ENCODE results near the gene COX8A.
A peak's percentile ranks its signal among the peaks of the same experiment; 100 is the strongest.

The COX8A gene

GRCh38 chr11:63998558-63999348 lies 24.3 kb downstream of the COX8A start:
- H3K36me3 ChIP-seq (ENCODE audit: control insufficient read depth, low read depth, low read length), result peaks cover 23% of the 10 kb centered on the region

GRCh38 chr11:63999349-64000025 lies 25.1 kb downstream of the COX8A start:
- Histone ChIP-seq H3K27me3 (ENCODE audit: control insufficient read depth, insufficient read depth, low read length) (peaks cover 31% of the 10 kb centered on the region), H3K9ac (ENCODE audit: low read length) (no peak overlapping the region), H3K4me1 (ENCODE audit: control insufficient read depth, low read depth, low read length) (peaks cover 6% of the 10 kb centered on the region), H3K27ac (ENCODE audit: low read length) (no peak overlapping the region), H3K9me3 (ENCODE audit: control insufficient read depth, low read depth, low read length) (no peaks in the 10 kb centered on the region), H3K4me3 (ENCODE audit: low read length) (peak overlapping the region; percentile 56), H3K36me3 (ENCODE audit: control insufficient read depth, low read depth, low read length) (peaks cover 20% of the 10 kb centered on the region)

More at GRCh38 chr11:63998558-63999348, 24.3 kb downstream of the COX8A start:
- Histone ChIP-seq H3K4me3 (ENCODE audit: low read length) (peak overlapping the region; percentile 56), H3K27ac (ENCODE audit: low read length) (no peak overlapping the region), H3K9ac (ENCODE audit: low read length) (no peak overlapping the region), H3K27me3 (ENCODE audit: control insufficient read depth, insufficient read depth, low read length) (peaks cover 24% of the 10 kb centered on the region), H3K4me1 (ENCODE audit: control insufficient read depth, low read depth, low read length) (peaks cover 6% of the 10 kb centered on the region), H3K9me3 (ENCODE audit: control insufficient read depth, low read depth, low read length) (no peaks in the 10 kb centered on the region)

- H3K9ac ChIP-seq (ENCODE audit: low read length), result no peak overlapping the region
- peaks cover 20% of the 10 kb centered on the region for H3K36me3 ChIP-seq (ENCODE audit: control insufficient read depth, low read depth, low read length)
- H3K27me3 ChIP-seq (ENCODE audit: control insufficient read depth, insufficient read depth, low read length), result peaks cover 36% of the 10 kb centered on the region
- H3K4me1 ChIP-seq (ENCODE audit: control insufficient read depth, low read depth, low read length), result peaks cover 6% of the 10 kb centered on the region
- H3K4me3 ChIP-seq (ENCODE audit: low read length), result peak overlapping the region; percentile 56
- no peak overlapping the region for H3K27ac ChIP-seq (ENCODE audit: low read length)
- no peaks in the 10 kb centered on the region for H3K9me3 ChIP-seq (ENCODE audit: control insufficient read depth, low read depth, low read length)
Observed at GRCh38 chr11:64000026-64000739, 25.8 kb downstream of the COX8A start.

GRCh38 chr11:64000740-64001483 lies 26.5 kb downstream of the COX8A start:
- H3K9ac ChIP-seq (ENCODE audit: low read length), result no peak overlapping the region
- no peaks in the 10 kb centered on the region for H3K9me3 ChIP-seq (ENCODE audit: control insufficient read depth, low read depth, low read length)
- H3K27ac ChIP-seq (ENCODE audit: low read length), result no peak overlapping the region
- H3K27me3 ChIP-seq (ENCODE audit: control insufficient read depth, insufficient read depth, low read length), result peaks cover 43% of the 10 kb centered on the region
- H3K4me3 ChIP-seq (ENCODE audit: low read length), result no peak overlapping the region
- H3K4me1 ChIP-seq (ENCODE audit: control insufficient read depth, low read depth, low read length), result peaks cover 6% of the 10 kb centered on the region
- peaks cover 14% of the 10 kb centered on the region for H3K36me3 ChIP-seq (ENCODE audit: control insufficient read depth, low read depth, low read length)

- Histone ChIP-seq H3K36me3 (ENCODE audit: control insufficient read depth, low read depth, low read length) (peaks cover 6% of the 10 kb centered on the region), H3K9ac (ENCODE audit: low read length) (no peak overlapping the region), H3K27me3 (ENCODE audit: control insufficient read depth, insufficient read depth, low read length) (peaks cover 51% of the 10 kb centered on the region), H3K9me3 (ENCODE audit: control insufficient read depth, low read depth, low read length) (no peaks in the 10 kb centered on the region), H3K27ac (ENCODE audit: low read length) (no peak overlapping the region), H3K4me3 (ENCODE audit: low read length) (no peak overlapping the region), H3K4me1 (ENCODE audit: control insufficient read depth, low read depth, low read length) (peaks cover 6% of the 10 kb centered on the region)
Observed at GRCh38 chr11:64001484-64002420, 27.3 kb downstream of the COX8A start.

- Histone ChIP-seq H3K9me3 (ENCODE audit: control insufficient read depth, low read depth, low read length) (no peaks in the 10 kb centered on the region), H3K4me3 (ENCODE audit: low read length) (no peak overlapping the region), H3K4me1 (ENCODE audit: control insufficient read depth, low read depth, low read length) (no peaks in the 10 kb centered on the region), H3K27me3 (ENCODE audit: control insufficient read depth, insufficient read depth, low read length) (peaks cover 74% of the 10 kb centered on the region), H3K9ac (ENCODE audit: low read length) (no peak overlapping the region), H3K36me3 (ENCODE audit: control insufficient read depth, low read depth, low read length) (no peaks in the 10 kb centered on the region), H3K27ac (ENCODE audit: low read length) (no peak overlapping the region)
Observed at GRCh38 chr11:64003807-64004589, 29.6 kb downstream of the COX8A start.

- H3K27me3 ChIP-seq (ENCODE audit: control insufficient read depth, insufficient read depth, low read length), result peaks cover 79% of the 10 kb centered on the region
- H3K27ac ChIP-seq (ENCODE audit: low read length), result no peak overlapping the region
- H3K9ac ChIP-seq (ENCODE audit: low read length), result no peak overlapping the region
- H3K4me3 ChIP-seq (ENCODE audit: low read length), result no peak overlapping the region
- H3K9me3 ChIP-seq (ENCODE audit: control insufficient read depth, low read depth, low read length), result no peaks in the 10 kb centered on the region
- H3K36me3 ChIP-seq (ENCODE audit: control insufficient read depth, low read depth, low read length), result no peaks in the 10 kb centered on the region
- H3K4me1 ChIP-seq (ENCODE audit: control insufficient read depth, low read depth, low read length), result no peaks in the 10 kb centered on the region
Observed at GRCh38 chr11:64004590-64004984, 30.2 kb downstream of the COX8A start.

GRCh38 chr11:64005691-64006090 lies 31.3 kb downstream of the COX8A start:
- Histone ChIP-seq H3K4me1 (ENCODE audit: control insufficient read depth, low read depth, low read length) (no peaks in the 10 kb centered on the region), H3K9ac (ENCODE audit: low read length) (no peak overlapping the region), H3K27ac (ENCODE audit: low read length) (no peak overlapping the region), H3K9me3 (ENCODE audit: control insufficient read depth, low read depth, low read length) (no peaks in the 10 kb centered on the region), H3K27me3 (ENCODE audit: control insufficient read depth, insufficient read depth, low read length) (peaks cover 77% of the 10 kb centered on the region), H3K36me3 (ENCODE audit: control insufficient read depth, low read depth, low read length) (no peaks in the 10 kb centered on the region), H3K4me3 (ENCODE audit: low read length) (no peak overlapping the region)

- H3K27me3 ChIP-seq (ENCODE audit: control insufficient read depth, insufficient read depth, low read length), result peaks cover 73% of the 10 kb centered on the region
- H3K4me3 ChIP-seq (ENCODE audit: low read length), result no peak overlapping the region
- no peak overlapping the region for H3K9ac ChIP-seq (ENCODE audit: low read length)
- no peaks in the 10 kb centered on the region for H3K36me3 ChIP-seq (ENCODE audit: control insufficient read depth, low read depth, low read length)
- H3K9me3 ChIP-seq (ENCODE audit: control insufficient read depth, low read depth, low read length), result no peaks in the 10 kb centered on the region
- no peak overlapping the region for H3K27ac ChIP-seq (ENCODE audit: low read length)
- H3K4me1 ChIP-seq (ENCODE audit: control insufficient read depth, low read depth, low read length), result no peaks in the 10 kb centered on the region
Observed at GRCh38 chr11:64006398-64006797, 32.0 kb downstream of the COX8A start.

- no peak overlapping the region for H3K27ac ChIP-seq (ENCODE audit: low read length)
- H3K36me3 ChIP-seq (ENCODE audit: control insufficient read depth, low read depth, low read length), result no peaks in the 10 kb centered on the region
- H3K9me3 ChIP-seq (ENCODE audit: control insufficient read depth, low read depth, low read length), result no peaks in the 10 kb centered on the region
- peaks cover 74% of the 10 kb centered on the region for H3K27me3 ChIP-seq (ENCODE audit: control insufficient read depth, insufficient read depth, low read length)
- H3K9ac ChIP-seq (ENCODE audit: low read length), result no peak overlapping the region
- H3K4me3 ChIP-seq (ENCODE audit: low read length), result peak overlapping the region; percentile 47
- H3K4me1 ChIP-seq (ENCODE audit: control insufficient read depth, low read depth, low read length), result no peaks in the 10 kb centered on the region
Observed at GRCh38 chr11:64007160-64007628, 32.8 kb downstream of the COX8A start.

All from iPS-18a (cell line).